ENCODE results near the gene GRHL1.

DNA sequence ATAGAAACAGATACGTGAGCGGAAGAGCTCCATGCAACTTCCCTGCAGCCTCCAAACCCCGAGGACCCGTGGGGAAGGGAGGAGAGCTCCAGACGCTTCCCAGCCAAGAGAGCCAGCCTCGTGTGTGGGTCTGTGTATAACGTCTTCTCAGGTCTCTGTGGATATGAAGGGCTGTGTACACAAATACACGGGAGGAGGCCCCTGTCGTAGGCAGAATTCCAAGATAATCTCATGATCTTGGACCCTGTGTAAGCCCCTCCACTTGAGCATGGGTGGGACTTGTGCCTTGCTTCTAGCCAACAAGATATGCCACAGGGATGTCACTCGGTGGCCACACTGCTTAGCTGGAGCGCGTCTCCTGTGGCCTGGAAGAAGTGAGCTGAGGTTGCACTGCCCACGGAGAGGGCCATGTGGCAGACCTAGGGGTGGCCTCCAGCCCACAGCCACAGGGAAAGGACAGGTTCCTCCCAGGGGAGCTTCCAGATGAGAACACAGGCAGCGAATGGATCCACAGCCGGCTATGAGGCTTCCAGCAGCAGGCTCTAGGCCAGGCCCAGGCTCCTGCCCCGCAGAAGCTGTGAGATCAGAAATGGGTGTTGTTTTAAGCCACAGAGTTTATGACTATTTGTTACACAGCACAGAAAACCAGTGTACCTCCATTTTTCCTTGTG is 76.3 kb downstream of the GRHL1 start:
- TF ChIP-seq EZH2 (IDR thresholded peaks at IDR 0.05; ENCODE audit: insufficient read depth, poor library complexity, severe bottlenecking) (no peak), EZH2phosphoT487 (IDR thresholded peaks at IDR 0.05; ENCODE audit: insufficient read depth, low read depth) (no peak)

Data from GM23248 (cell line).